B cell (primary cell): ENCODE measurements around the gene NEUROD2. TPM values are rescaled to one million over a fixed set of nuclear protein-coding genes. Genes with fewer than 3 reads are reported as not detected.

Experiments
- ATAC-seq: fragments of 200-7000 bp; cut with Tn5 transposase; one replicate; pipeline ENCODE4 v1.10.0; 2021; ENCODE audit warnings: low read depth, mild to moderate bottlenecking, moderate number of reproducible peaks, moderate library complexity
- CTCF ChIA-PET: fragments of 350-600 bp; sonication (Branson Sonifier 250); formaldehyde crosslinking; loops from one replicate; lab custom pipeline; 2021; ENCODE audit warnings: antibody characterized with exemption, inconsistent platforms; lab: Charles Lee
- POLR2A ChIA-PET: fragments of 350-600 bp; sonication (Branson Sonifier 250); formaldehyde crosslinking; loops from one replicate; lab custom pipeline; 2021; ENCODE audit warnings: antibody characterized with exemption; lab: Charles Lee
- DNase-seq: peaks from one replicate; pipeline ENCODE4 v3.0.0; 2013
- H2AFZ ChIP-seq: 2 replicates; pipeline ENCODE4 v1.6.1; 2012; ENCODE audit warnings: mild to moderate bottlenecking, low read depth, low read length; ENCODE audit not compliant: insufficient read depth, poor library complexity, severe bottlenecking
- H3K27ac ChIP-seq, 2 donors: 1 replicate in 1 of 2; 2 replicates in 1 of 2; pipeline ENCODE4 v1.5.1; 2012 to 2013; ENCODE audit warnings: low read length in 2 of 2, mild to moderate bottlenecking in 2 of 2, moderate library complexity in 1 of 2
- H3K27me3 ChIP-seq, 4 experiments: fragments of 200-600 bp in 1 of 4; sonication (generic) in 1 of 4; replicated peaks in 1 of 4; 1 replicate in 2 of 4; 2 replicates in 2 of 4; pipeline versions ENCODE4 v1.6.1 to v1.7.0; 2013 to 2016; ENCODE audit warnings: low read length in 3 of 4, mild to moderate bottlenecking in 2 of 4, mixed read lengths in 1 of 4, moderate library complexity in 1 of 4; ENCODE audit not compliant: insufficient read depth in 4 of 4, control insufficient read depth in 3 of 4; ENCODE audit errors: control extremely low read depth in 1 of 4
- H3K36me3 ChIP-seq, 2 experiments: replicated peaks in 1 of 2; 1 replicate in 1 of 2; 2 replicates in 1 of 2; pipeline versions ENCODE4 v1.6.1 to v1.7.1; 2013; ENCODE audit warnings: low read length in 1 of 2; ENCODE audit not compliant: insufficient read depth in 2 of 2, control insufficient read depth in 1 of 2; ENCODE audit errors: control extremely low read depth in 1 of 2, extremely low read depth in 1 of 2
- H3K4me1 ChIP-seq, 2 donors: fragments of 200-600 bp in 1 of 2; sonication (generic) in 1 of 2; 1 replicate in 1 of 2; 2 replicates in 1 of 2; pipeline versions ENCODE4 v1.5.1 to v1.6.1; 2013 to 2017; ENCODE audit warnings: low read length in 2 of 2; ENCODE audit not compliant: control insufficient read depth in 2 of 2, insufficient read depth in 2 of 2
- H3K4me2 ChIP-seq: replicated peaks from 2 replicates; pipeline ENCODE3; 2012; ENCODE audit warnings: mild to moderate bottlenecking, low read depth, low read length; ENCODE audit not compliant: poor library complexity, severe bottlenecking
- H3K4me3 ChIP-seq, 5 experiments: fragments of 200-600 bp in 1 of 5; sonication (generic) in 1 of 5; 1 replicate in 3 of 5; 2 replicates in 2 of 5; pipeline versions ENCODE4 v1.5.1 to v1.7.0; 2011 to 2016; ENCODE audit warnings: low read length in 4 of 5, mild to moderate bottlenecking in 4 of 5, low read depth in 2 of 5, control low read depth in 1 of 5, moderate library complexity in 1 of 5; ENCODE audit not compliant: insufficient read depth in 1 of 5; ENCODE audit errors: control extremely low read depth in 1 of 5, extremely low read depth in 1 of 5
- H3K79me2 ChIP-seq: fragments of 200-600 bp; sonication (generic); one replicate; pipeline ENCODE4 v1.6.0; 2016; ENCODE audit warnings: low read length; ENCODE audit not compliant: control insufficient read depth, insufficient read depth
- H3K9ac ChIP-seq: fragments of 200-600 bp; sonication (generic); 2 replicates; pipeline ENCODE4 v1.6.1; 2017; ENCODE audit warnings: mild to moderate bottlenecking, low read length, moderate library complexity
- H3K9me3 ChIP-seq, 3 donors: one replicate each; pipeline versions ENCODE4 v1.6.1 to v1.7.1; 2013; ENCODE audit warnings: low read length in 2 of 3; ENCODE audit not compliant: control insufficient read depth in 2 of 3, insufficient read depth in 1 of 3; ENCODE audit errors: control extremely low read depth in 1 of 3
- H4K20me1 ChIP-seq: 2 replicates; pipeline ENCODE4 v1.6.0; 2012; ENCODE audit warnings: mild to moderate bottlenecking, low read length; ENCODE audit not compliant: insufficient read depth, control insufficient read depth, poor library complexity, severe bottlenecking
- H3K27ac Mint-ChIP-seq: one replicate; pipeline ENCODE4 v1.8.0; 2021; ENCODE audit warnings: mixed read lengths
- H3K27me3 Mint-ChIP-seq: one replicate; pipeline ENCODE4 v1.8.0; 2021; ENCODE audit warnings: mixed read lengths
- H3K4me1 Mint-ChIP-seq: one replicate; pipeline ENCODE4 v1.8.0; 2021; ENCODE audit warnings: mixed read lengths
- H3K4me3 Mint-ChIP-seq: one replicate; pipeline ENCODE4 v1.8.0; 2021; ENCODE audit warnings: mixed read lengths
- H3K9me3 Mint-ChIP-seq: one replicate; pipeline ENCODE4 v1.8.0; 2022; ENCODE audit warnings: mixed read lengths; ENCODE audit not compliant: insufficient read depth
- EZH2 ChIP-seq: IDR thresholded peaks from 2 replicates; pipeline ENCODE4 v1.6.1; 2012; ENCODE audit warnings: borderline replicate concordance, low read depth, mild to moderate bottlenecking, moderate library complexity, low read length; ENCODE audit not compliant: insufficient read depth, poor library complexity, severe bottlenecking
- WGBS: methylation state at CpG from one replicate; pipeline ENCODE4 v1.1.5; 2013; ENCODE audit warnings: missing lambda C conversion rate; ENCODE audit not compliant: insufficient coverage; 5-methylcytosine and 5-hydroxymethylcytosine counted together
- intact Hi-C: fragments of 100-400 bp; cut with micrococcal nuclease; formaldehyde crosslinking; loops from one replicate; pipeline ENCODE4 v1.10.0; 2022
- polyA plus RNA-seq: library from polyadenylated mRNA; depleted of rRNA; stranded (reverse); fragments of >200 nt; gene quantifications from 2 replicates; pipeline ENCODE4 v1.2.3, GENCODE V29; 2012
- total RNA-seq, 2 donors: library from RNA; stranded (reverse); fragments of 120-200 nt in 1 of 2; gene quantifications; 1 replicate in 1 of 2; 2 replicates in 1 of 2; pipeline versions ENCODE4 v1.2.3 to v1.2.4, GENCODE V29; 2013 to 2022
- TF ChIP-seq, protein P1 (sequence below): fragments of 200-600 bp; IDR thresholded peaks from one replicate; pipeline ENCODE4 v1.8.0; 2022; ENCODE audit warnings: antibody characterized with exemption, mild to moderate bottlenecking

The NEUROD2 gene
- total and polyA plus RNA-seq, 2 donors (not counting 1 experiment from before 2014, with no cell fraction given), result 0.04 TPM; not detected in 1

DNA sequence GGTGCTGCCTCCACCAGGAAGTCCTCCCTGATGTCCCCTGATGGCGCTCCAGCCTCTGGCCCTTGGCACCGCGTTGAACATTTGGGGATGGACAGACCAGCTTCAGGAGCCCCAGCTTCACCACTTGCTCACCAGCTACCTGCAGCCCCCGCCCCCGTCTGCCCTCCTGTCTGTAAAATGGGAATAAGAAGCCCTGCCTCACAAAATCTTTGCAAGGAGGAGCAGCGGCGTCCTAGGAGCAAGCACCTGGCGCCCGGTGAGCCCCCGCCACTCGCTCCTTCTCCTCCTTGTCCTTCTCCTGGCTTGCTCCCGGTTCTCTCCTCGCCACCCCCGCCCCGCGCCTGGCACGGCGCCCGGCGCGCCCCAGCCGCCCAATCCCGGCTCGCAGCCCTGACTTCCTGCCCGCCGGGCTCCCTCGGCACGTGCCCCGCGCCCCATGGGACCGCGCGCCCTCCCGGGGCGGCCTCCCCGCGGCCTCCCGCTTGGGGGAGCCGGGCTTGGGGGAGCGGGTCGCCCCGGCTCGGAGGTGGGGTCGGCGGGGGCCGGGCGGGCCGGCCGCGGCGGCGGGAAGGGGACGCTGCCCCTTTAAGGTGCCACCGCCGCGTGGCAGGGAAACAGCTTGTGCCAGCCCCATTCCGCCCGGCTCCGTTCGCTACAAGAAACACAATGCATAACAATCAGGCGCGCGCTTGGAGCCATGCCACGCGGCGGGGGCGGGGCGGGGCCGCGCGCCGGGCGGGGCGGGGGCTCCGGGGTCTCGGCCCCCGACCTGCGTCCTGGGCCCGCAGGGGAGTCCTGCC lies 9.9 kb upstream of the NEUROD2 start:
- Mint-ChIP-seq H3K9me3 (no peaks in the 10 kb centered on the region), H3K4me3 (peak overlapping the region; percentile 88), H3K27ac (peak overlapping the region; percentile 50), H3K4me1 (peaks cover 19% of the 10 kb centered on the region), H3K27me3 (peaks cover 13% of the 10 kb centered on the region)
- Histone ChIP-seq H4K20me1 (no peaks in the 10 kb centered on the region), H3K27ac (no peak overlapping the region), H3K4me3 (peak overlapping the region in 4 of 5 experiments; percentile 45 to 73 (median 56)), H2AFZ (peak overlapping the region; percentile 75), H3K9me3 (no peaks in the 10 kb centered on the region), H3K4me2 (peak overlapping the region; percentile 97), H3K4me1 (peaks cover 13 to 33% of the 10 kb centered on the region in 2 donors), H3K9ac (peak overlapping the region; percentile 67), H3K79me2 (no peaks in the 10 kb centered on the region), H3K27me3 (peaks cover 0 to 18% (median 0%) of the 10 kb centered on the region in 4 experiments), H3K36me3 (no peaks in the 10 kb centered on the region)
- POLR2A ChIA-PET, result interaction anchor here (0.6 kb wide), 1 partner anchor 276 kb away, joined by 5 read pairs; no protein-coding TSS in a partner anchor
- CTCF ChIA-PET, result interaction anchor here (0.8 to 13.0 kb wide), 5 partner anchors 12 to 114 kb away, joined by 3 to 262 read pairs (median 51); partner anchors contain the start of gene MIEN1
- intact Hi-C loops, result no loop called here
- peak; percentile 57 for ATAC-seq
- peak; percentile 73 for DNase-seq
- 2% methylated on average over 79 of the region's 79 CpGs for WGBS
- TF ChIP-seq EZH2, result no peak
- TF ChIP-seq, protein P1, sequence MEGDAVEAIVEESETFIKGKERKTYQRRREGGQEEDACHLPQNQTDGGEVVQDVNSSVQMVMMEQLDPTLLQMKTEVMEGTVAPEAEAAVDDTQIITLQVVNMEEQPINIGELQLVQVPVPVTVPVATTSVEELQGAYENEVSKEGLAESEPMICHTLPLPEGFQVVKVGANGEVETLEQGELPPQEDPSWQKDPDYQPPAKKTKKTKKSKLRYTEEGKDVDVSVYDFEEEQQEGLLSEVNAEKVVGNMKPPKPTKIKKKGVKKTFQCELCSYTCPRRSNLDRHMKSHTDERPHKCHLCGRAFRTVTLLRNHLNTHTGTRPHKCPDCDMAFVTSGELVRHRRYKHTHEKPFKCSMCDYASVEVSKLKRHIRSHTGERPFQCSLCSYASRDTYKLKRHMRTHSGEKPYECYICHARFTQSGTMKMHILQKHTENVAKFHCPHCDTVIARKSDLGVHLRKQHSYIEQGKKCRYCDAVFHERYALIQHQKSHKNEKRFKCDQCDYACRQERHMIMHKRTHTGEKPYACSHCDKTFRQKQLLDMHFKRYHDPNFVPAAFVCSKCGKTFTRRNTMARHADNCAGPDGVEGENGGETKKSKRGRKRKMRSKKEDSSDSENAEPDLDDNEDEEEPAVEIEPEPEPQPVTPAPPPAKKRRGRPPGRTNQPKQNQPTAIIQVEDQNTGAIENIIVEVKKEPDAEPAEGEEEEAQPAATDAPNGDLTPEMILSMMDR, result no peak

DNA sequence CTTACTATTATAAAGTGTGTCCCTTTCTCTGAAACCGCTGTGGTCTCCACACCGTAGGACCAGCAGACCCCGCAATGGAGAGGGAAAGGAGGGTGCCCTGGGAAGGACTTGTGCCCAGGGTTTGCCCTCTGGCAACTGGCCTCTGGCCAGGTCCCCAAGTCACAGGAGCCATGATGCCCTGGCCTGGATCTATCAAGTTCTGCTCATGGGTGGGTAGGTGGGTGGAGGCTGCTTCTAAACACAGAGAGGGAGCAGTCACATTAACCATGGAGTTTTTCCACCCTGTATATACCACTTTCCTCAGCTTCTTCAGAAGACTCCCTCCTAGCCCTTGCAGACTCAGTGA lies 9.4 kb upstream of the NEUROD2 start:
- CTCF ChIA-PET, result interaction anchor here (0.8 to 13.0 kb wide), 2 partner anchors 12 to 67 kb away, joined by 3 to 262 read pairs; no protein-coding TSS in a partner anchor
- H3K4me1 Mint-ChIP-seq, result peaks cover 15% of the 10 kb centered on the region
- no peaks in the 10 kb centered on the region for H4K20me1 ChIP-seq
- no peak for DNase-seq
- H2AFZ ChIP-seq, result peak overlapping the region; percentile 75
- H3K27me3 Mint-ChIP-seq, result peaks cover 13% of the 10 kb centered on the region
- peak overlapping the region in 4 of 5 experiments; percentile 33 to 73 (median 56) for H3K4me3 ChIP-seq
- no peak for ATAC-seq
- no peaks in the 10 kb centered on the region for H3K79me2 ChIP-seq
- H3K4me2 ChIP-seq, result peak overlapping the region; percentile 97
- peak overlapping the region; percentile 67 for H3K9ac ChIP-seq
- H3K27ac ChIP-seq, result no peak overlapping the region
- intact Hi-C loops, result no loop called here
- H3K4me3 Mint-ChIP-seq, result peak overlapping the region; percentile 71
- peaks cover 9 to 28% of the 10 kb centered on the region in 2 donors for H3K4me1 ChIP-seq
- no peak overlapping the region for H3K27ac Mint-ChIP-seq
- WGBS, result 80% methylated on average over 3 of the region's 3 CpGs
- H3K9me3 ChIP-seq, result peaks cover 0 to 4% (median 0%) of the 10 kb centered on the region in 3 donors
- no peaks in the 10 kb centered on the region for H3K9me3 Mint-ChIP-seq
- peaks cover 0 to 23% (median 0%) of the 10 kb centered on the region in 4 experiments for H3K27me3 ChIP-seq
- TF ChIP-seq EZH2, result no peak
- TF ChIP-seq, protein P1, result no peak
- POLR2A ChIA-PET, result no interaction called here
- no peaks in the 10 kb centered on the region for H3K36me3 ChIP-seq
